ENCODE measurements around the gene TP53TG3F.
"Not testable (repeated sequence)": the region's sequence is repeated elsewhere in the genome, so short reads cannot be mapped to it uniquely, and the experiment has no call there.

Gene TP53TG3F, protein sequence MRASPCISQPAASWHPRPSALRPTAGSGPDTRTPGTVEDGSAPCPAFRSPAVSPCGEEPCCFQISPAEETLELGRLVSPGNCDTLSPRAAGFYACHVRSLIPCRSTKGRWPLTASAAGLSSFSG

DNA sequence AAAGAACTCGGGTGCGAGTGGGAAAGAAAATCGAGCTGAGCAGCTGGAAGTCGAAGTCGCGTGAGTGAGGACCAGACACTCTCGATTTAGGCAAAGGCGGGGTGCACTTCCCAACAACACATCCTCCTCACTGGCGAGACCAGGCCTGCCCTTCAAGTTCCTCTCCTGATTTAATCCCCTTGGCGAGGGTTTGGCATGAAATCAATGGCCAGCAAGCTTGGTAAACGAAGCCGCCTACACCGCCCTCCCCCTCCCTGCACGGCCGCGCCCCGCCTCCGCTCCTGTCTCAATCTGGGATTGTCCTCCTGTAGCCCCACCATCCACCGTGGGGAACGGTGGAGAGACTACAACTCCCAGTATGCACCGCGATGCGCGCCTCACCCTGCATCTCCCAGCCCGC lies at the start of gene TP53TG3F:
Gene TP53TG3F, plus strand, starts transcription at position 301 of the 400 bp plus-strand sequence. Its CDS starts 68 bp downstream, at position 369.
- DNase-seq (ENCODE audit: low read depth); H3K4me3 ChIP-seq (replicated peaks; ENCODE audit: low read depth, low read length): not testable (repeated sequence)

DNA sequence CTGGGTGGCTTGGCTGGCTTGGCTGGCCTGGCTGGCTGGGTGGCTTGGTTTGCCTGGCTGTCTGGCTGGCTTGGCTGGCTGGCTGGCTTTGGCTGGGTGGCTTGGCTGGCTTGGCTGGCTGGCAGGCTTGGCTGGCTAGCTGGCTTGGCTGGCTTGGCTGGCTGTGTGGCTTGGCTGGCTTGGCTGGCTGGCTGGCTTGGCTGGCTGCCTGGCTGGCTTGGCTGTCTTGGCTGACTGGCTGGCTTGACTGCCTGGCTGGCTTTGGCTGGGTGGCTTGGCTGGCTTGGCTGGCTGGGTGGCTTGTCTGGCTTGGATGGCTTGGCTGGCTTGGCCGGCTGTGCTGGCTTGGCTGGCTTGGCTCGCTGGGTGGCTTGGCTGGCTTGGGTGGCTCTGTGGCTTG lies 32.2 kb downstream of the TP53TG3F start:
- not testable (repeated sequence) for DNase-seq (ENCODE audit: low read depth); H3K4me3 ChIP-seq (replicated peaks; ENCODE audit: low read depth, low read length)

DNA sequence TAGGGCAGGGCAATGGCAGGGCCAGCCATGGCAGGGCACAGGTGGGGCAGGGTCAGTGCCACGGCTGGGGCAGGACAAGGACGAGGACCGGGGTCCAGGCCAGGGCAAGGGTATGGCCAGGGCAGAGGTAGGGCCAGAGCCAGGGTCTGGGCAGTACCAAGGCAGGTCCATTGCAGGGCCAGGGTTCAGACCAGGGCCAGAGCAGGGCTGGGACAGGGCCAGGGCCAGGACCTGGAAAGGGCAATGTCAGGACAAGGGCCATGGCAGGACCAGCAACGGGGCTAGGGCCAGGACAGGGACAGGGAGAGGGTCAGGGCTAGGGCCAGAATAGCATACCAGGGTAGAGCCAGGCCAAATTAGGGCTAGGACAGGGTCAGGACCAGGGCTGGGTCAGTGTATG lies 47.8 kb downstream of the TP53TG3F start:
- H3K4me3 ChIP-seq (replicated peaks; ENCODE audit: low read depth, low read length); DNase-seq (ENCODE audit: low read depth): not testable (repeated sequence)

DNA sequence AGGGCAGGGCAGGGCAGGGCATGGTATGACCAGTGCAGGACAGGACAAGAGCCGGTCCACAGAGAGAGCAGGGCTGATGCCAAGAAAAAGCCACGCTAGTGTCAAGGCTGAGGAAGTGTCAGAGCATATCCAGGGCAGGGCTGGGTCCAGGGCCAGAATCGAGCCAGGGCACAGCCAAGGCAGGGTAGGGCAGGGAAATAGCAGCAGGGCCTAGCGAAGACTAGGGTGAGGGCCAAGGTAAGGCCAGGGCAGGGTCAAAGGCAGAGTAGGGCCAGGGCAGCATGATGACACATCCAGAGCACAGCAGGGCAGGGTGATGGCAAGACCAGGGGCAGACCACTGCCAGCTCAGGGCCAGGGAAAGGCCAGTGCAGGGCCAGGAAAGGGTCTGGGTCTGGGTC lies 49.7 kb downstream of the TP53TG3F start:
- not testable (repeated sequence) for H3K4me3 ChIP-seq (replicated peaks; ENCODE audit: low read depth, low read length); DNase-seq (ENCODE audit: low read depth)

DNA sequence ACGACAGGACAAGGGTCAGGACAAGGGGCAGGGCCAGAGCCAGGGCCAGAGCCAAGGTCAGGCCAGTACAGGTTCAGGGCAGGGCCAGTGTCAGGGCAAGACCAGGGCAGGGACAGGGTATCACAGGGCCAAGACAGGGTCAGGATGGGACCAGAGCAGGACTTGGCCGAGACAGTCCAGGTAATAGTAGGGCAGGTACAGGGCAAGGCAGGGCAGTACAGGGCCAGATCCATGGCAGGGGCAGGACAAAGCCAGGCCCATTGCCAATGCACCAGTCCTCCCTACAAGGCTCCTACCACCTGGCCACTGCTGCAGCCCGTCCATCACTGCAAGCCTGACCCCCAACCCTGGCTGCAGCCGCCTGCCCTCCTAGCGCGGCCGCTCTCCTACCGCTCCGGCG lies 50.5 kb downstream of the TP53TG3F start:
- not testable (repeated sequence) for DNase-seq (ENCODE audit: low read depth); H3K4me3 ChIP-seq (replicated peaks; ENCODE audit: low read depth, low read length)

All from fibroblast of pulmonary artery (primary cell).